ENCODE results near the gene CAVIN4.
A peak's percentile ranks its signal among the peaks of the same experiment; 100 is the strongest.

CAVIN4 gene

GRCh38 chr9:100577776-100578448, at the start of gene CAVIN4:
Gene CAVIN4 (plus strand): TSS chr9:100578079. CDS start chr9:100578144, 65 bp downstream.
- no peak for DNase-seq

- DNase-seq: no peak
These were observed 43.5 kb upstream of the CAVIN4 start for GRCh38 chr9:100534401-100534800.

- no peak for DNase-seq
These were observed 37.6 kb upstream of the CAVIN4 start for GRCh38 chr9:100540327-100540726.

GRCh38 chr9:100549048-100549447, 28.8 kb upstream of the CAVIN4 start:
- DNase-seq: no peak

- DNase-seq: peak in 38 of 58 donors; percentile 4 to 66 (median 32)
These were observed 22.9 kb upstream of the CAVIN4 start for GRCh38 chr9:100554935-100555401.

- DNase-seq: no peak
These were observed 22.4 kb upstream of the CAVIN4 start for GRCh38 chr9:100555471-100555870.

- DNase-seq: no peak
These were observed 20.8 kb upstream of the CAVIN4 start for GRCh38 chr9:100557053-100557452.

GRCh38 chr9:100561256-100561655, 16.6 kb upstream of the CAVIN4 start:
- no peak for DNase-seq

- no peak for DNase-seq
These were observed 10.0 kb upstream of the CAVIN4 start for GRCh38 chr9:100567856-100568255.

GRCh38 chr9:100573655-100574260, 4.1 kb upstream of the CAVIN4 start:
- DNase-seq: no peak

GRCh38 chr9:100575006-100575405, 2.9 kb upstream of the CAVIN4 start:
- DNase-seq: peak in 3 of 58 donors; percentile 10 to 11 (median 10)

GRCh38 chr9:100575765-100576386, 2.0 kb upstream of the CAVIN4 start:
- no peak for DNase-seq

- DNase-seq: no peak
These were observed 731 bp downstream of the CAVIN4 start for GRCh38 chr9:100578610-100579009.

- DNase-seq: no peak
These were observed 1.8 kb downstream of the CAVIN4 start for GRCh38 chr9:100579665-100580064.

- no peak for DNase-seq
These were observed 2.4 kb downstream of the CAVIN4 start for GRCh38 chr9:100580257-100580656.

GRCh38 chr9:100581081-100581480, 3.2 kb downstream of the CAVIN4 start:
- no peak for DNase-seq

- DNase-seq: peak in 4 of 58 donors; percentile 21 to 37 (median 26)
These were observed 3.8 kb downstream of the CAVIN4 start for GRCh38 chr9:100581661-100582060.

GRCh38 chr9:100583014-100583802, 5.3 kb downstream of the CAVIN4 start:
- no peak for DNase-seq

GRCh38 chr9:100584951-100585350, 7.1 kb downstream of the CAVIN4 start:
- DNase-seq: no peak

GRCh38 chr9:100586093-100586492, 8.2 kb downstream of the CAVIN4 start:
- no peak for DNase-seq

GRCh38 chr9:100587375-100587774, 9.5 kb downstream of the CAVIN4 start:
- no peak for DNase-seq

GRCh38 chr9:100589582-100589981, 11.7 kb downstream of the CAVIN4 start:
- DNase-seq: no peak
